ENCODE results near the gene DDX51.

The DDX51 gene

DNA sequence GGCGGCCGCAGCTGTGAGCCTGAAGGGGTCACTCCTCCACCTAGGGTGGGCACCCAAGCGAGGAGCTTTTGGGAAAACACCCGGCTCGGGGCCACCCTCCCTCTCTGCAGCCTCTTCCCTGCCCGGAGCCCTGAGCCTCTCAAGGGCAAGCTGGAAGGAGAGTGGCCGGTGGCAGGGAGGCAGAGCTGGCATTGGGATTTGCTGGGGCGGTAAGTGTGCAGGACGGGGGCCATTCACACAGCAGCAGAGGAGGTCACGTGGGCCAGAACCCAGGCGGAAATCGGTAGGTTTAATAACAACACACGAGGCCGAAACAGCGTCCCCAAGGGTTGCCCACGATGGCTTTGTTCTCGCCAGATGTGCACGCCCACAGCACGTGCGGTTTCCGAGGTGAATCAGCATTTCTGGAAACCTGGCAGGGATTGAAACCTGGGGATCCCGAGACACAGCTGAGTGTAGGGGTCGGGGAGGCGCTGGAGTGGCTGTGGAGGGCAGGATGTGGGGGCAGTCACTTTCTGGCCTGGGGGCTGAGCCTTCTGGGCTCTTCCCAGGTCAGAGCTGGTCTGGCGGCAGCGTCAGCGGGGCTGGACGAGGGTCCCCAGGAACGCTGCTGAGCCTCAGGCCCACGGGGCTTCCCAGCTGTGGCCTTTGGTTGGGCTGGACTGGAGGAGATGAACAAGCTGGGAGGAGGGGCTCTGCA, 23.6 kb upstream of the DDX51 start:
- DNase-seq, result no peak

DNA sequence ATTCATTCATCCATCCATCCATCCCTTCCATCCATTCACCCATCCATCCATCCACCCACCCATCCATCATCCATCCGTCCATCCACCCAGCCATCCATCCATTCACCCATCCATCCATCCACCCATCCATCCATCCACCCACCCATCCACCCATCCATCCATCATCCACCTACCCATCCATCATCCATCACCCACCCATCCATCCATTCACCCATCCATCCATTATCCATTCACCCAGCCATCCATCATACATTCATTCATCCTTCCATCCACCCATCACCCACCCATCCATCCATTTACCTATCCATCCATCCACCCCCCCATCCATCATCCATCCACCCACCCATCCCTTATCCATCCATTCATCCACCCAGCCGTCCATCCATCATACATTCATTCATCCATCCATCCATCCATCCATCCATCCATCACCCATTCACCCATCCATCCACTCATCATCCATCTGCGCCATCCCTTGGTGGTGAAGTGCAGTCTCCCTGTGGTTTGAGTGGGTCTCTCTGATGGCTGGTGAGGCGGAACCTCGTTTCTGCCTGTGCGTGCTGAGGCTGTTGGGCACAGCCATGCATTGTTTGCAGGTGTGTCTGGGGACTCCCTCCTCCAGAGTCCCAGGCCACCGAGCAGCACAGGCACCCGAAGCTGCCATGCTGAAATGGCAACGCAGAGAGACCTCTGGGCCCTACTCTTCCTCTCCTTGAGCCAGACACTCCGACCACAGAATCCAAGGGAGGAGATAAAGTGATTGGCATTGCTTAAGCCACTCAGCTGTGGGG, 22.9 kb upstream of the DDX51 start:
- DNase-seq, result no peak

DNA sequence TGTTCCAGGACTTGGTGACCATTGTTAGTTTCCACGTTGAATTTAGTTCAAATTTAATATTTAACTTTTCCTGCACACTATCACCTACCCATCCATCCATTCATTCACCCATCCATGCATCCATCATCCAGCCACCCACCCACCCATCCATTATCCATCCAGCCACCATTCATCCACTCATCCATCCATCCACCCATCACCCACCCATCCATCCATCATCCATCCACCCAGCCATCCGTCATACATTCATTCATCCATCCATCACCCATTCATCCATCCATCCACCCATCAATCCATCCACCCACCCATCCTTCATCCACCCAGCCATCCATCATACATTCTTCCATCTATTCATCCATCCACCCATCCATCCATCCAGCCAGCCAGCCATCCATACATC, 22.0 kb upstream of the DDX51 start:
- no peak for DNase-seq

DNA sequence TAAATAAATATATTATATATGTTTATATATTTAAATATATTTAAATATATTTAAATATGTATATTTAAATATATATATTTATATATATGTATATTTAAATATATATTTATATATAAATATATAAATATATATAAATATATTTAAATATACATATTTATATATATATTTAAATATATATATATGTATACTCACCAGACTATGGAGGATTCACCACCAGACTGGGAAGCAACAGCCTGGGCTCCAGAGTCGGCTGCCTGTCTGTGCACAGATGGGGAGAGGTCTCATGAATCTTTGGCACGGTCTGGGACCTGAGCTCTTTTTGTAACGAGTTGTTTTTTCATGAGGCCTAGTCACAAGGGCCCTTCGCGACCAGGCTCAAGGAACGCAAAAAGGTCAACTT, 21.5 kb upstream of the DDX51 start:
- DNase-seq, result no peak

DNA sequence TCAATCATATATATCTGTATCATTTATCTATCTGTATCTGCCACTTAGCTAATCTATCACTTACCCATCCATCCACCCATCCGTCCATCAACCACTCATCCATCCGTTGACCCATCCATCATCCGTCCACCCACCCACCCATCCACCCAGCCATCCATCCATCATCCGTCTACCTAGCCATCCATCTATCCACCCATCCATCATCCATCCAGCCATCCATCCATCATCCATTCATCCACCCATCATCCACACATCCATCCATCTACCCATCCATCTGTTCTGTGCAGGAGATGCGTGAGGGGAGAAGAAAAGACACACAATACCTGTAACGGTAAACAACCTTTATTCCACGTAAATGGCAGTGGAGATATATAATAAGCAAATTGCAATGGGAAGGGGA, 20.3 kb upstream of the DDX51 start:
- no peak for DNase-seq

DNA sequence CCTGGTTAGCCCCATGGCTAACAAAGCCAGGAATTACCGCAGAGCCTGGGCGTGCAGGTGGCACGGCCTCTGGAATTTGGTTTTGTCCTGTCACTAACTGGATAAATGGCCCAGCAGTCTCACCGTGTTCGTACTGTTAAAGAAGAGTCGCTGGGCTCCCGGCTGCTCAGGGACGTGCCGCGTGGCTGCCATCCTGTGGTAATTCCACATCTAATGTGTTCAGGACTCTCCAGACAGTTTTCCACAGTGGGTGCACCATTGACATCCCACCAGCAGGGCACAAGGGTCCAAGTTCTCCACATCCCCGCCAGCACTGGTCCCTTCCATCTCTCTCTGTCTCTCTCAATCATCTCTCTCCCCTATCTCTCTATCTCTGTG, 19.8 kb upstream of the DDX51 start:
- no peak for DNase-seq

DNA sequence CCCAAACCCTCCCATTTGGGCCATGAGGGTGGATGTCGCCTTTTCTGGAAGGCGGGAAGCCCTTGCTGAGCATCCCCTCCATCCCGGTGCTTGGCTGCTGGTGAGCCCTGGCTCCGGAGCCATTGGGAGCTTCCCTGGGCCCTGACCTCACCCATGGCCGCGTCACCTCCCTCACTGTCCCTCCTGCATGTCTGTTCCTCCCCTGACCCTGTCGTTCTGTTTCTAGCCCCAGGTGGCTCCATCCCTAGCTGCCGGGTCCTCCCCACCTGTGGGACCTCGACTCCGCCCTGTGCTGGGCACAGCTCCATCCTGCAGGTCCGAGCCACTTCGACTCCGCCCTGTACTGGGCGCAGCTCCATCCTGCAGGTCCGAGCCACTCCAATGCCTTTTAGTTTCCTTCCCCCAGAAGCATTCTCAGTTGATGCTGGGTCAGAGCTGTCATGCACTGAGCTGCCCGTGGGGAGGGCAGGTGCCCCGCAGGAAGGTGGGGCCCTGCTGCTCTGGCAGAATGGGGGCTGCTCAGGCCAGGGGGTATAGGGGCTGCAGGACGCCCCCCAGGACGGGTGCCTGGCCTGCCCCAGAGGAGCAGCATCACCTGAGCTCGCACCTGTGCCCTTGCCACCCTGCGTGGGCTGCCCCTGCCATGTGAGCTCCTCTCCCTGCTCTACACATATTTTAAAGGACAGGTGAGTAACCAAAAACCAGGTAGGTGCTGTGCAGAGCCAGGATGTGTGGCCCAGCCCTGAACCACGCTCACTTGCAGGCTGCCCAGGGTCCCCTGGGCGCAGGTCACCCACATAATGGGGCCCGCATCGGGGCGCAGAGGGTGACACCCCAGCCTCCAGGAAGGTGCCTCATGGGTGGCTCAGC, 19.2 kb upstream of the DDX51 start:
- DNase-seq, result peak in 1 of 58 donors; percentile 43

DNA sequence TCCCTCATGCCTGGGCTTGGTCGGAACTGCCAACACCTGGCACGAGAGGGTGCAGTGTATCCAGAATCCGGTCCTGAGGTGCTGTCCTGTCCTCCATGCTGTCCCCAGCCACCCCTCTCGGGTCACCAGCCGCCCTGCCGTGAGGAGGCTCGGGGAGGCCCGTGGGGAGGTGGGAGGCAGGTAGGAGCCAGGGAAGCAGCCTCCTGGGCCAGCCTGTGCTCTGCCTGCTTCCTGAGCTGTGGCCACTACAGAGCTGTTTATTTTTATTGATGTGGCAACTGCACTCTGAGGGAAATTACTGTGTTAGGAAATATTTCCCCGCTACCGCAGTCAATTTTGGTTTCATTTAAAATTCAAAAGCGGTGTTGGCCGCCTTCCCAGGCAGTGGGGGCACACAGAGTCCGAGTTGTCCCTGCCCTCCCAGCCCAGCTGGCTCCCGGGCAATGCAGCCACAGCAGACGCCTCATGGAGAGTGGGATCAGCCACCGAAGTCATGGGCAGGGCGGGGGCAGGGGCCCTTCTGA, 18.5 kb upstream of the DDX51 start:
- DNase-seq, result peak in 24 of 58 donors; percentile 12 to 49 (median 19)

DNA sequence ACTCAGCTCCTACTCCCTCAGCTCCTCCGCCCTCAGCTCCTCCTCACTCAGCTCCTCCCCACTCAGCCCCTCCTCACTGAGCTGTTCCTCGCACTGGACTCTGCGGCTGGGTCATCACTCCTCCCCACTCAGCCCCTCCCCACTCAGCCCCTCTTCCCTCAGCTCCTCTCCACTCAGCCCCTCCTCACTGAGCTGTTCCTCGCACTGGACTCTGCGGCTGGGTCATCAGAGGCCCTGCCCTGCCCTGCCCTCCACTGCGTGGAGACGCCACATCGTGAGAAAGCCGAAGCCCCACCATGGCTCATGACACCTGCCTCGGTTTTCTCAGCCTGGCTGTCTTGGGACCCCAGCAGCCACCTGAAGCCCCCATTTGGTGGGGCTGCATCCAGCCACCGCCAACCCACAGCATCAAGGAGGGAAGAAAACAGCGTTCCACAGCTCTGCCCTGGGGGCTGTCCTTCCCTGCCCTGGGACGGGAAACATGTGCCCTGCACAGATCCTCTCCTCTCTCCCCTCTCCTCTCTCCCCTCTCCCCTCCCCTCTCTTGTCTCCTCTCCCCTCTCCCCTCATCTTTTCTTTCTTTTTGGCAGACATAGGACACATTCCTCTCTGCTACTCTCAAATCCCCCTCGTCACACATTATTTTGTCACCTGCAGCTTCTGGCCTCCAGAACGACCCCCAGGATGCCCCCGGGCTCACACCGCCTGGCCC, 17.8 kb upstream of the DDX51 start:
- DNase-seq, result no peak

DNA sequence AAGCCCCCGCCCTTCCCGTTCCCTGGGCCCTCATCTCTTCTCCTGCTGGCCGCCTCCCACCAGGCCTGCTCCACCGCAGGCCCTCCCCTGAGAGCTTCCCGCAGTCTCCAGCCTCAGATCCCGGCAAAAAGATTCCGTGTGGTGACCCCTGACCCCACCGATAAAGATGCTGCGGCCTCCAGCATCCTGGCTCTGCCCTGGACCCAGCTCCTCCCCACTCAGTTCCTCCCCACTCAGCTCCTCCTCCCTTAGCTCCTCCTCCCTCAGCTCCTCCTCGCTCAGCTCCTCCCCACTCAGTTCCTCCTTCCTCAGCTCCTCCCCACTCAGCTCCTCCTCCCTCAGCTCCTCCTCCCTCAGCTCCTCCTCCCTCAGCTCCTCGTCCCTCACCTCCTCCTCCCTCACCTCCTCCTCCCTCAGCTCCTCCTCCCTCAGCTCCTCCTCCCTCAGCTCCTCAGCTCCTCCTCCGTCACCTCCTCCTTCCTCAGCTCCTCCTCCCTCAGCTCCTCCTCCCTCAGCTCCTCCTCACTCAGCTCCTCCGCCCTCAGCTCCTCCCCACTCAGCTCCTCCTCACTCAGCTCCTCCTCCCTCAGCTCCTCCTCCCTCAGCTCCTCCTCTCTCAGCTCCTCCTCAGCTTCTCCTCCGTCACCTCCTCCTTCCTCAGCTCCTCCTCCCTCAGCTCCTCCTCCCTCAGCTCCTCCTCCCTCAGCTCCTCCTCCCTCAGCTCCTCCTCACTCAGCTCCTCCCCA, 17.1 kb upstream of the DDX51 start:
- DNase-seq, result no peak

DNA sequence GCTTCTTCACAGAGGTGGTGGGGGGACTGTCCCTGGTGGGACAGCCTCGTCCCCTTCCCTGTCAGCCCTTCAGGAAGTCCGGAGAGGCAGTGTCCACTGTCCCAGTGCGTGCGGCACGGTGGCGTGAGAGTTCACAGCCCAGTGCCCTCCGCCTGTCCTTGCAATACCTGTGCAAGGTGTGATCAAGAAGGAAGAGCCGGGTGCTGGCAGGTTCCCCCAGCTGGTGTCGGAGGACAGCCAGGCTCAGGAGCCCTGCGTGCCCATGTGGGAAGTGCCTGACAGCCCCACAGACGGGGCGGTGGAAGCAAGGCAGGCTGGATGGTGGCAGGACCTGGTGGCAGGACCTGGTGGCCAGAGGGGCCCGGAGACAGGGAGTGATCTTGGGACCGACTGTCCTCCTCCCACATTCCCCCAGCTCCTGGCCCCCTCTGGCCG, 16.5 kb upstream of the DDX51 start:
- no peak for DNase-seq

DNA sequence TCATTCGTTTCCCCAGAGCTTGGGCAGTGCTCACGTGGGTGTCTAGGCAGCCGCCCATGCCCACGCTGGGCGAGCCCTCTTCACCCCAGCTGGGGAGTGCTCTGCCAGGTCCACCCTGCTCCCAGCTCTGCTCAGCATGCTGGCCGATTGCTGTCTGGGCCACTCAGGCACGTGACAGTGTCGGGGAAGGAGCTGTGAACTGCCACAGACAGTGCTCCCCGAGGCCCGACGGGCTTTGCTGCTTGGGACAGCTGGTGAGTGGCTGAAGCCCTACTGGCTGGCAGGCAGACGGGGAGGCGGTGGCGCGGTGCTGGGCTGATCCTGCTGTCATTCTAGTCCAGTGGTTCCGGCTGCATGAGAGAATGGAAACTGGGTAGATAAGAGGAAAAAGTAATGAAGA, 15.9 kb upstream of the DDX51 start:
- DNase-seq, result no peak

DNA sequence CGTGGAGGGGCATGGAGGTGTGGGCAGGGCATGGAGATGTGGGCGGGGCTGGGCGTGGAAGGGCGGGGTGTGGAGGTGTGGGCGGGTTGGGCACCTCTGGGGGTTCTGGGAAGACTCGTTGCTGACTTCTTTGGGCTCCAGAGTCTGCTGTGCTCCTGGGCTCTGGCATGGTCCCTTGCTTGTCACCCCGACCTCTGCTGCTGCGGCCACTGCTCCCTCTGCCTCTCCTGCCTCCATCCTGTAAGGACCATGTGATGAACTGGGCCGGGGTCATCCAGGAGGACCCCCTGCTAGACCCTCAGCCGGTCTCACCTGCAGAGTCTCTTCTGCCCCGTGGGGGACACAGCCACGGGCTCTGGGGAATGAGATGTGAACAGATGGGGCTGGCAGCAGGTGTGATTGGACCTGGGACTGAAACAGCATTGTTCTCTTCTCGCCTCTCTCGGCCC, 15.5 kb upstream of the DDX51 start:
- DNase-seq, result no peak

DNA sequence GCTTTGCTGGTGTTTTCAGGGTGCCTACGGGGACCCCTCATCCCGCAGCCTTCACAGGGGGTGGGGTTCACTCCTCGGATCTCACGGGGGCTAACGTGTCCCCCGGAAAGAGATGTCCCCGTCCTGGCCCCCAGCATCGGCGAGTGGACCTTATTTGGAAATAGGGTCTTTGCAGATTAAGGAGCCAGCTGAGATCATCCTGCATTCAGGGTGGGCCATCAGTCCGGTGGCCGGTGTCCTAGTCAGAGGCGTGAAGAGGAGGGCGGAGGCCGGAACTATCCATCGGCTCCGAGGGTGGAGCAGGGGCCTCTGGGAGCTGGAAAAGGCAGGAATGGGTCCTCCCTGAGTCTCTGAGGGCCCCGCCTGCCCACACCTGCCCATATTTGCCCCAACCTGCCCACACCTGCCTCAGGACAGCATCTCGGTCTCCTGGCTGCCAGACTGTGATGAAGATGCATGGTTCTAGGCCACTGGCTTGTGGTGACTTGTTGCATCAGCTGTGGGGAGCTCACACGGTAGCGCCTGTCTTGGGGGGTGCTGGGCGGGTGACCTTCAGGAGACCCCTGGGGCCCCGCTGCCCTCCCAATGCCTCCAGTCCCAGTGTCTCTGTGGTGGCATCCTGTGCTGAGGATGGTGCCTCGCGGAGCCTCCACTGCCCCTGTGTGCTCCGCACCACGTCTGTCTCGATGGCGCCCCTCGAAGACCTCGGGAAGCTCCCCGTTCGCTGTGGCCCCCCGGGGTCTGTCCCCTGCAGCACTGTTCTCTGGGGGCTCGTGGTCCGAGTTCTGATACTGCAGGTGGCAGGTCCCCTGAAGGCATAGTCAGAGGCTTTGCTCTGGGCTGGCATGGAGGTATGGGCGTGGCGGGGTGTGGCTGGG, 14.8 kb upstream of the DDX51 start:
- DNase-seq, result no peak

DNA sequence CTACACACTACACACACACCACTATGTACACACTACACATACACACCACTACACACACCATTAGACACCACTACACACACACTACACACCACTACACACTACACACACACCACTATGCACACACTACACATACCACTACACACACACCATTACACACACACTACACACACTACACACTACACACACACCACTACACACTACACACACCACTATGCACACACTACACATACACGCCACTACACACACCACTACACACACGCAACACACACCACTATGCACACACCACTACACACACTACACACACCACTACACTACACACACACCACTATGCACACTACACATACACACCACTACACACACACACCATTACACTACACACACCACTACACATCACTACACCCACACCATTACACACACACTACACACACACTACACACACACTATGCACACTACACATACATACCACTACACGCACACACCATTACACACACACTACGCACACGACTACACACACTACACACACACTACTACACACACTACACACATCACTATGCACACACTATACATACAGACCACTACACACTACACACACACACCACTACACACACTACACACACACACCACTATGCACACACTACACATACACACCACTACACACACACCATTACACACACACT, 13.8 kb upstream of the DDX51 start:
- DNase-seq, result no peak

DNA sequence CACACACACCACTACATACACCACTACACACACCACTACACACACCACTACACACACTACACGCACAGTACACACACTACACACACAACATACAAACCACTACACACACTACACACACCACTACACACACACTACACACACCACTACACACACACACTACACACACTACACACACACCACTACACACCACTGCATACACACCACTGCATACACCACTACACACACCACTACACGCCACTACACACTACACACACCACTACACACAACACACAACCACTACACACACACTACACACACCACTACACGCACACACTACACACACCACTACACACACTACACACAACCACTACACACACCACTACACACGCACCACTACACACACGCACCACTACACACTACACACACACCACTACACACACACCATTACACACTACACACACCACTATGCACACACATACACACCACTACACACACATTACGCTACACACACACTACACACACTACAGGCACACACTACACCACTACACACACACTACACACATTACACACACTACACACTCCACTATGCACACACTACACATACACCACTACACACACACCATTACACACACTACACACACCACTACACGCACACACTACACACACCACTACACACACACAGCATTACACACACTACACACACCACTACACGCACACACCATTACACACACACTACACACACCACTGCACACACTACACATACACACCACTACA, 12.6 kb upstream of the DDX51 start:
- no peak for DNase-seq

DNA sequence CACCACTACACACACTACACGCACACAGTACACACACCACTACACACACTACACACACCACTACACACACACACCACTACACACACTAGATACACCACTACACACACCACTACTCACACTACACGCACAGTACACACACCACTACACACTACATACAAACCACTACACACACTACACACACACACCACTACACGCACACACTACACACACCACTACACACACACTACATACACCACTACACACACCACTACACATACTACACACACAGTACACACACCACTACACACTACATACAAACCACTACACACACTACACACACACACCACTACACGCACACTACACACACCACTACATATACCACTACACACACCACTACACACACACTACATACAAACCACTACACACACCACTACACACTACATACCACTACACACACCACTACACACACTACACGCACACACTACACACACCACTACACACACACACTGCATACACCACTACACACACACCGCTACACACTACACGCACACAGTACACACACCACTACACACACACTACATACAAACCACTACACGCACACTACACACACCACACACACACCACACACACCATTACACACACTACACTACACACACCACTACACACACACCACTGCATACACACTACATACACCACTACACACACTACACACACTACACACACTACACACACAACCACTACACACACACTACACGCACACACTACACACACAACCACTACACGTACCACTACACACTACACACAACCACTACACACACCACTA, 11.9 kb upstream of the DDX51 start:
- no peak for DNase-seq
